AG09309 (cell line): Measurements from ENCODE around the gene MFSD6.

Source experiments
- DNase-seq: peaks from one replicate; pipeline ENCODE4 v3.0.0-alpha.2; 2010; ENCODE audit warnings: low read depth
- H3K4me3 ChIP-seq: 2 replicates; pipeline ENCODE4 v1.5.1; 2011; ENCODE audit warnings: mild to moderate bottlenecking, low read depth, low read length, moderate library complexity; ENCODE audit not compliant: control insufficient read depth
- TF ChIP-seq, protein P1 (sequence below): IDR thresholded peaks from 2 replicates; pipeline ENCODE4 v1.5.1; 2011; ENCODE audit warnings: mild to moderate bottlenecking, low read depth, low read length, inconsistent platforms; ENCODE audit not compliant: insufficient read depth, control insufficient read depth; ENCODE audit errors: missing control alignments

Gene MFSD6

DNA sequence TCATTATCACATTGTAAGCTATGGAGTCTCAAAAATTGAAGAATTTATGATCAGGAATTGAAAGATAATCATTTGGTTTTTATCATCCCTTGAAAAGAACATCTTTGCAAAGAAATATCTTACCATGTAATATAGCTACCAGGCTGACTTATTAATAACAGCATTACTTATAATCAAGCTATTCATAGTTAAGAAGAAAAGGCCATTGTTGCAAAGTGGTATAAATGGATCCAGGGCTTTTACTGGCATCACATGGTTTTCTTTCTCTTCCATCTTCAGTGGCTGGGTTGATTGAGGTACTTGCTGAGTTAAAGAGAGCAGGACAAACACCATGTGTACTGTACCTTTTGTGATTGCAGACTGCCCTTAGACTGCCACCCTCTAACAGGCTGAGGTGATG is 39.6 kb downstream of the MFSD6 start:
- TF ChIP-seq, protein P1, sequence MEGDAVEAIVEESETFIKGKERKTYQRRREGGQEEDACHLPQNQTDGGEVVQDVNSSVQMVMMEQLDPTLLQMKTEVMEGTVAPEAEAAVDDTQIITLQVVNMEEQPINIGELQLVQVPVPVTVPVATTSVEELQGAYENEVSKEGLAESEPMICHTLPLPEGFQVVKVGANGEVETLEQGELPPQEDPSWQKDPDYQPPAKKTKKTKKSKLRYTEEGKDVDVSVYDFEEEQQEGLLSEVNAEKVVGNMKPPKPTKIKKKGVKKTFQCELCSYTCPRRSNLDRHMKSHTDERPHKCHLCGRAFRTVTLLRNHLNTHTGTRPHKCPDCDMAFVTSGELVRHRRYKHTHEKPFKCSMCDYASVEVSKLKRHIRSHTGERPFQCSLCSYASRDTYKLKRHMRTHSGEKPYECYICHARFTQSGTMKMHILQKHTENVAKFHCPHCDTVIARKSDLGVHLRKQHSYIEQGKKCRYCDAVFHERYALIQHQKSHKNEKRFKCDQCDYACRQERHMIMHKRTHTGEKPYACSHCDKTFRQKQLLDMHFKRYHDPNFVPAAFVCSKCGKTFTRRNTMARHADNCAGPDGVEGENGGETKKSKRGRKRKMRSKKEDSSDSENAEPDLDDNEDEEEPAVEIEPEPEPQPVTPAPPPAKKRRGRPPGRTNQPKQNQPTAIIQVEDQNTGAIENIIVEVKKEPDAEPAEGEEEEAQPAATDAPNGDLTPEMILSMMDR: no peak
- DNase-seq: no peak
- H3K4me3 ChIP-seq: no peak overlapping the region

DNA sequence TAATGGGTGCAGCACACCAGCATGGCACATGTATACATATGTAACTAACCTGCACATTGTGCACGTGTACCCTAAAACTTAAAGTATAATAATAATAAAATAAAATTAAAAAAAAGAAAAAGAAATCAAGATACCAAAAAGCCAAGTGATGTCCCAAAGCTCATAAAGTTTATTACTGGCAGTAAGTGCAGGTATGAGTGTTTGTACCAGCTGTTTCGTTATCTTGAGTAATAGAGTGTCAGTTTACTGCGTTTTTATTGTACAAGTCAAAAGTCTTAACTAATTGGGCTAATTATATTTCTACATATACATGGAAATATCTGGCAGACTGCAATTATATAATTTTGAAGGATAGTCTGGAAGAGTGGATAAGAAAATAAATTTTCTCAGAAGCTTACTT is 41.8 kb downstream of the MFSD6 start:
- no peak overlapping the region for H3K4me3 ChIP-seq
- DNase-seq: no peak
- TF ChIP-seq, protein P1: no peak

- DNase-seq: no peak
- H3K4me3 ChIP-seq: no peak overlapping the region
- TF ChIP-seq, protein P1: no peak
Measured at GRCh38 chr2:190450363-190450762, 42.2 kb downstream of the MFSD6 start.

DNA sequence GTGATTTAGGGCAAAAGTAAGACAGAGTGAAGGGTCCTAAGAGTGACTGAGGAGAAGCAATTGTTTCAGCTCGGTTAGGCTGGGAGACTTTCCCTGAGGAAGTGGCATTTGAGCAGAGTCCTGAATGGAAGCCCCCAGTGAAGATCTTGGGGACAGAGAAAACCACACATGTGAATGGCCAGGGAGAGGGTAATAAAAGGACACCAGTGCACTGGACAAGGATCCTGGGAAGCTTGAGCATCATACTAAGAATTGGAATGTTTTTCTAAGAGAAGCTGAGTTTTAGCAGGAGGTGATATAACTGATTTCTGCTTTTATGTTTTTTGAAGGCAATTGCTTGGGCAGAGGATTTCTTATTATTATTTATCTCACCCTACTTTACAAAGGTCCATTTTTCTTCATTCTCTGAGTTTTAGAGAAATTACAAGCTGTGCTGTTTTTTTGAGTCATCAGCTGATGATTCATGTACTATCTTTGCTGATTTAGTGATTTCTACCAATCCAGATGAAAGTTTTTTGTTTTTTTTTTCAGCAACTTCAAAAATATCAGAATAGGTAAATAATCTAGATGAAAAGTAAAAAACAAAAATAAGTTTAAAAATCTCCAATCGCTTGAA is 43.5 kb downstream of the MFSD6 start:
- DNase-seq: no peak
- no peak overlapping the region for H3K4me3 ChIP-seq
- TF ChIP-seq, protein P1: no peak

DNA sequence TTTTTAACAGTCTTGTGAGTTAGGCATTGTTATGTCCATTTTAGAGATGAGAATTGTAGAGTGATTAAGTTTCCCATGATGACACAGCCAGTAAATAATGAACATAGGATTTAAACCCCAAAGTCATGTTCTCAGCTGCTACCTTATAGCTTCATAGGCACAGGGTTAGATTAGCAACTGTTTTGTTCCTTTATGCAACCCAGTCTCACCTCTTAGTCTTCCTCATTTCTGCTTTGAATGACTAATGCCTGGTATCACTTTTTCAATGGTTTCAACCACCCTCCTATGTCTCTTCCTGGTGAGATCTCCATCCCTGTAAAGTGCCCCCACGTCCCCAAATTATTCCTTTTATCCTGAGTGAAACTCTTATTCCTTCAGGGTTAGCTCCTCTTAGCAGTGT is 44.3 kb downstream of the MFSD6 start:
- TF ChIP-seq, protein P1: no peak
- no peak for DNase-seq
- H3K4me3 ChIP-seq: no peak overlapping the region

- DNase-seq: no peak
- TF ChIP-seq, protein P1: no peak
- H3K4me3 ChIP-seq: no peak overlapping the region
Measured at GRCh38 chr2:190454795-190455194, 46.6 kb downstream of the MFSD6 start.
